Mesothelial cell of epicardium (in vitro differentiated cells): Measurements from ENCODE around the gene KIAA0513. TPM values are rescaled to one million over a fixed set of nuclear protein-coding genes. Genes with fewer than 3 reads are reported as not detected.

Experiments
- DNase-seq, 2 experiments: peaks; one replicate each; pipeline ENCODE4 v3.0.0; 2021; ENCODE audit warnings: low spot score in 2 of 2; ENCODE audit not compliant: unreplicated experiment in 2 of 2
- H3K27ac Mint-ChIP-seq: 2 replicates; pipeline ENCODE4 v1.8.0; 2021; ENCODE audit warnings: mixed read lengths
- H3K27me3 Mint-ChIP-seq: 2 replicates; pipeline ENCODE4 v1.8.0; 2021; ENCODE audit warnings: low read depth, mixed read lengths
- H3K36me3 Mint-ChIP-seq: 2 replicates; pipeline ENCODE4 v1.8.0; 2021; ENCODE audit warnings: mixed read lengths
- H3K4me1 Mint-ChIP-seq: 2 replicates; pipeline ENCODE4 v1.8.0; 2021; ENCODE audit warnings: mixed read lengths
- H3K4me3 Mint-ChIP-seq: 2 replicates; pipeline ENCODE4 v1.8.0; 2021; ENCODE audit warnings: mild to moderate bottlenecking, moderate library complexity, mixed read lengths
- H3K9me3 Mint-ChIP-seq: 2 replicates; pipeline ENCODE4 v1.8.0; 2021; ENCODE audit warnings: mixed read lengths
- CTCF ChIP-seq: fragments of 200-600 bp; sonication (generic); IDR thresholded peaks from one replicate; pipeline ENCODE4 v1.5.0; 2021; ENCODE audit warnings: antibody characterized with exemption; ENCODE audit not compliant: unreplicated experiment
- total RNA-seq: library from RNA; stranded (reverse); gene quantifications from 3 replicates; pipeline ENCODE4 v1.2.1, GENCODE V29; 2021

Gene KIAA0513
- total RNA-seq, 1 donor from 2014 or later = 6.8 TPM

GRCh38 chr16:85092309-85092708 is 64.7 kb downstream of the KIAA0513 start:
- H3K36me3 Mint-ChIP-seq = no peaks in the 10 kb centered on the region
- H3K4me1 Mint-ChIP-seq = peaks cover 19% of the 10 kb centered on the region
- H3K27me3 Mint-ChIP-seq = no peaks in the 10 kb centered on the region
- no peaks in the 10 kb centered on the region for H3K9me3 Mint-ChIP-seq
- H3K27ac Mint-ChIP-seq = no peak overlapping the region
- no peak for DNase-seq
- TF ChIP-seq CTCF = no peak
- H3K4me3 Mint-ChIP-seq = no peak overlapping the region

GRCh38 chr16:85092851-85093250 is 65.3 kb downstream of the KIAA0513 start:
- Mint-ChIP-seq H3K27ac (no peak overlapping the region), H3K4me3 (no peak overlapping the region), H3K9me3 (no peaks in the 10 kb centered on the region), H3K4me1 (peaks cover 19% of the 10 kb centered on the region), H3K27me3 (no peaks in the 10 kb centered on the region), H3K36me3 (no peaks in the 10 kb centered on the region)
- DNase-seq = no peak
- no peak for TF ChIP-seq CTCF

GRCh38 chr16:85093705-85094104 is 66.1 kb downstream of the KIAA0513 start:
- Mint-ChIP-seq H3K27me3 (no peaks in the 10 kb centered on the region), H3K4me3 (no peak overlapping the region), H3K4me1 (peaks cover 19% of the 10 kb centered on the region), H3K9me3 (no peaks in the 10 kb centered on the region), H3K36me3 (no peaks in the 10 kb centered on the region), H3K27ac (no peak overlapping the region)
- no peak for TF ChIP-seq CTCF
- no peak for DNase-seq

- H3K9me3 Mint-ChIP-seq = no peaks in the 10 kb centered on the region
- H3K4me3 Mint-ChIP-seq = no peak overlapping the region
- no peak for DNase-seq
- H3K27me3 Mint-ChIP-seq = no peaks in the 10 kb centered on the region
- H3K27ac Mint-ChIP-seq = no peak overlapping the region
- no peak for TF ChIP-seq CTCF
- H3K36me3 Mint-ChIP-seq = no peaks in the 10 kb centered on the region
- H3K4me1 Mint-ChIP-seq = peaks cover 17% of the 10 kb centered on the region
Observed at GRCh38 chr16:85094176-85094805, 66.7 kb downstream of the KIAA0513 start.

GRCh38 chr16:85094812-85095211 is 67.2 kb downstream of the KIAA0513 start:
- peaks cover 12% of the 10 kb centered on the region for H3K4me1 Mint-ChIP-seq
- no peak overlapping the region for H3K4me3 Mint-ChIP-seq
- TF ChIP-seq CTCF = no peak
- H3K36me3 Mint-ChIP-seq = no peaks in the 10 kb centered on the region
- no peaks in the 10 kb centered on the region for H3K9me3 Mint-ChIP-seq
- no peak overlapping the region for H3K27ac Mint-ChIP-seq
- H3K27me3 Mint-ChIP-seq = no peaks in the 10 kb centered on the region
- no peak for DNase-seq

- Mint-ChIP-seq H3K36me3 (no peaks in the 10 kb centered on the region), H3K9me3 (no peaks in the 10 kb centered on the region), H3K4me1 (no peaks in the 10 kb centered on the region), H3K27me3 (no peaks in the 10 kb centered on the region), H3K4me3 (no peak overlapping the region), H3K27ac (no peak overlapping the region)
- DNase-seq = no peak
- TF ChIP-seq CTCF = no peak
Observed at GRCh38 chr16:85096921-85097320, 69.3 kb downstream of the KIAA0513 start.
